Stimulated activated CD4-positive, alpha-beta T cell treated with anti-CD3 and anti-CD28 coated beads, Interleukin-1b, Interleukin-23, amount 100 ng/mL, for 24 hours (primary cell): ENCODE data around the gene AHCY.
"Not testable (repeated sequence)": the region's sequence is repeated elsewhere in the genome, so short reads cannot be mapped to it uniquely, and the experiment has no call there.

Source experiments
- DNase-seq, 4 experiments: peaks; one replicate each; pipeline ENCODE4 v3.0.0-alpha.2; 2020; ENCODE audit warnings: low read depth in 4 of 4, low spot score in 1 of 4

The AHCY gene

GRCh38 chr20:34302723-34303533 lies at the start of gene AHCY:
TSS of gene AHCY (minus strand) at chr20:34303355. CDS start at chr20:34303270, 85 bp downstream.
- peak; percentile 82 to 95 (median 90) for DNase-seq

- no peak for DNase-seq
Observed at GRCh38 chr20:34350095-34350494, 46.9 kb upstream of the AHCY start.

- DNase-seq, result no peak
Observed at GRCh38 chr20:34347571-34347970, 44.4 kb upstream of the AHCY start.

GRCh38 chr20:34346533-34346865 lies 43.3 kb upstream of the AHCY start:
- DNase-seq, result not testable (repeated sequence)

- DNase-seq, result not testable (repeated sequence)
Observed at GRCh38 chr20:34345839-34346532, 42.8 kb upstream of the AHCY start.

- DNase-seq, result no peak
Observed at GRCh38 chr20:34345402-34345736, 42.2 kb upstream of the AHCY start.

- no peak for DNase-seq
Observed at GRCh38 chr20:34344238-34344637, 41.1 kb upstream of the AHCY start.

GRCh38 chr20:34343458-34344211 lies 40.5 kb upstream of the AHCY start:
- no peak for DNase-seq

- not testable (repeated sequence) for DNase-seq
Observed at GRCh38 chr20:34341199-34341598, 38.0 kb upstream of the AHCY start.

GRCh38 chr20:34340726-34341125 lies 37.6 kb upstream of the AHCY start:
- DNase-seq, result not testable (repeated sequence)

- no peak for DNase-seq
Observed at GRCh38 chr20:34337982-34338726, 35.0 kb upstream of the AHCY start.

- no peak for DNase-seq
Observed at GRCh38 chr20:34337544-34337943, 34.4 kb upstream of the AHCY start.

- DNase-seq, result no peak
Observed at GRCh38 chr20:34334654-34335407, 31.7 kb upstream of the AHCY start.

- DNase-seq, result no peak
Observed at GRCh38 chr20:34333786-34334185, 30.6 kb upstream of the AHCY start.

- no peak for DNase-seq
Observed at GRCh38 chr20:34332262-34332920, 29.2 kb upstream of the AHCY start.

- no peak for DNase-seq
Observed at GRCh38 chr20:34331838-34332237, 28.7 kb upstream of the AHCY start.

- DNase-seq, result not testable (repeated sequence)
Observed at GRCh38 chr20:34330861-34331544, 27.8 kb upstream of the AHCY start.

GRCh38 chr20:34328928-34329677 lies 25.9 kb upstream of the AHCY start:
- no peak for DNase-seq

- DNase-seq, result not testable (repeated sequence)
Observed at GRCh38 chr20:34328207-34328606, 25.1 kb upstream of the AHCY start.
